ENCODE data around the gene RNF123. TPM values are rescaled to one million over a fixed set of nuclear protein-coding genes. Genes with fewer than 3 reads are reported as not detected.

Gene RNF123
- total and polyA plus RNA-seq, 4 donors: 34.3 to 104 (median 40.2) TPM

- TF ChIP-seq, protein P1, sequence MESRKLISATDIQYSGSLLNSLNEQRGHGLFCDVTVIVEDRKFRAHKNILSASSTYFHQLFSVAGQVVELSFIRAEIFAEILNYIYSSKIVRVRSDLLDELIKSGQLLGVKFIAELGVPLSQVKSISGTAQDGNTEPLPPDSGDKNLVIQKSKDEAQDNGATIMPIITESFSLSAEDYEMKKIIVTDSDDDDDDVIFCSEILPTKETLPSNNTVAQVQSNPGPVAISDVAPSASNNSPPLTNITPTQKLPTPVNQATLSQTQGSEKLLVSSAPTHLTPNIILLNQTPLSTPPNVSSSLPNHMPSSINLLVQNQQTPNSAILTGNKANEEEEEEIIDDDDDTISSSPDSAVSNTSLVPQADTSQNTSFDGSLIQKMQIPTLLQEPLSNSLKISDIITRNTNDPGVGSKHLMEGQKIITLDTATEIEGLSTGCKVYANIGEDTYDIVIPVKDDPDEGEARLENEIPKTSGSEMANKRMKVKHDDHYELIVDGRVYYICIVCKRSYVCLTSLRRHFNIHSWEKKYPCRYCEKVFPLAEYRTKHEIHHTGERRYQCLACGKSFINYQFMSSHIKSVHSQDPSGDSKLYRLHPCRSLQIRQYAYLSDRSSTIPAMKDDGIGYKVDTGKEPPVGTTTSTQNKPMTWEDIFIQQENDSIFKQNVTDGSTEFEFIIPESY (IDR thresholded peaks at IDR 0.05): no peak
- TF ChIP-seq GABPA (IDR thresholded peaks at IDR 0.05 in 1 of 2, conservative IDR thresholded peaks at IDR 0.05 in 1 of 2): no peak
- TF ChIP-seq, protein P2, sequence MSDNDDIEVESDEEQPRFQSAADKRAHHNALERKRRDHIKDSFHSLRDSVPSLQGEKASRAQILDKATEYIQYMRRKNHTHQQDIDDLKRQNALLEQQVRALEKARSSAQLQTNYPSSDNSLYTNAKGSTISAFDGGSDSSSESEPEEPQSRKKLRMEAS (IDR thresholded peaks at IDR 0.05): no peak
- TF ChIP-seq HNF4A (conservative IDR thresholded peaks at IDR 0.05): no peak
- TF ChIP-seq, protein P3, sequence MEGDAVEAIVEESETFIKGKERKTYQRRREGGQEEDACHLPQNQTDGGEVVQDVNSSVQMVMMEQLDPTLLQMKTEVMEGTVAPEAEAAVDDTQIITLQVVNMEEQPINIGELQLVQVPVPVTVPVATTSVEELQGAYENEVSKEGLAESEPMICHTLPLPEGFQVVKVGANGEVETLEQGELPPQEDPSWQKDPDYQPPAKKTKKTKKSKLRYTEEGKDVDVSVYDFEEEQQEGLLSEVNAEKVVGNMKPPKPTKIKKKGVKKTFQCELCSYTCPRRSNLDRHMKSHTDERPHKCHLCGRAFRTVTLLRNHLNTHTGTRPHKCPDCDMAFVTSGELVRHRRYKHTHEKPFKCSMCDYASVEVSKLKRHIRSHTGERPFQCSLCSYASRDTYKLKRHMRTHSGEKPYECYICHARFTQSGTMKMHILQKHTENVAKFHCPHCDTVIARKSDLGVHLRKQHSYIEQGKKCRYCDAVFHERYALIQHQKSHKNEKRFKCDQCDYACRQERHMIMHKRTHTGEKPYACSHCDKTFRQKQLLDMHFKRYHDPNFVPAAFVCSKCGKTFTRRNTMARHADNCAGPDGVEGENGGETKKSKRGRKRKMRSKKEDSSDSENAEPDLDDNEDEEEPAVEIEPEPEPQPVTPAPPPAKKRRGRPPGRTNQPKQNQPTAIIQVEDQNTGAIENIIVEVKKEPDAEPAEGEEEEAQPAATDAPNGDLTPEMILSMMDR (IDR thresholded peaks at IDR 0.05; ENCODE audit: low read depth, low read length, missing input control): no peak
Observed at GRCh38 chr3:49700014-49700413, 10.7 kb downstream of the RNF123 start (continued).

DNA sequence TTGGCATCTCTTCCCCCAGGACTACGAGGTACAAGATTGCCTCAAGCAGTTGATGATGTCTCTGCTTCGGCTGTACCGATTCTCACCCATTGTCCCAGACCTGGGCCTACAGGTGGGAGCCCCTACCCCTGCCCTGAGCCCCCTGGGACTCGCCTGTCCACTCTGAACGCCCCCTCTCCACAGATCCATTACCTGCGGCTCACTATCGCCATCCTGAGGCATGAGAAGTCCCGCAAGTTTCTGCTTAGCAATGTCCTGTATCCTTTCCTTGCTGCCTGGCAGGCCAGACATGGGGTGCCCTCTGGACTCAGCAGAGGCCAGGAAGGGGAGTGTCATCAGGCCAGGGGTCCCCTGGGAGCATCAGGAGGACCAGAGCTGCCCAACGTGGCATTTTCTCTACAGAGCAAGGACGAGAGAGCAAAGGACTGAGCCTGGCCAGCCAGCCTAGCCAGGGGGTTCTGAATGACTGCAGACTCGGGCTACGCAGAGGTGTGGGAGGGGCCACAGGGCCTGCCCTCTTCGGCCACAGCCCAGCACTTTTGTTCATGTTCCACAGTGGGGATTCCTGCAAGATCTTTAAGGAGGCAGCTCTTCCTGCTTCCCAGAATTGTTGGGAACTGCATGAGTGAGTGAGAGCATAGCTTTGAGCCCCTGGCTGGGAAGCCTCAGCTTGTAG lies 11.2 kb downstream of the RNF123 start:
- H3K27ac ChIP-seq (ENCODE audit: low read depth in 1 of 2, low read length in 2 of 2): no peak overlapping the region
- H3K9me3 ChIP-seq (ENCODE audit: control insufficient read depth in 4 of 4, low read length in 3 of 4): no peaks in the 10 kb centered on the region
- 85% methylated on average over 13 of the region's 13 CpGs for WGBS
- TF ChIP-seq FOXA1 (IDR thresholded peaks at IDR 0.05) (no peak), HNF4A (conservative IDR thresholded peaks at IDR 0.05) (no peak), HNF4G (IDR thresholded peaks at IDR 0.05) (no peak), RXRA (IDR thresholded peaks at IDR 0.05) (no peak), REST (IDR thresholded peaks at IDR 0.05) (no peak), RAD21 (IDR thresholded peaks at IDR 0.05) (no peak), SP1 (IDR thresholded peaks at IDR 0.05) (no peak)
- TF ChIP-seq, protein P4, sequence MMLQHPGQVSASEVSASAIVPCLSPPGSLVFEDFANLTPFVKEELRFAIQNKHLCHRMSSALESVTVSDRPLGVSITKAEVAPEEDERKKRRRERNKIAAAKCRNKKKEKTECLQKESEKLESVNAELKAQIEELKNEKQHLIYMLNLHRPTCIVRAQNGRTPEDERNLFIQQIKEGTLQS (IDR thresholded peaks at IDR 0.05): no peak
- TF ChIP-seq, protein P1 (IDR thresholded peaks at IDR 0.05): no peak
- H3K4me3 ChIP-seq (ENCODE audit: low read depth in 1 of 3, low read length in 3 of 3): no peak overlapping the region
- no peak for DNase-seq (ENCODE audit: low spot score)
- no peak overlapping the region for H3K9ac ChIP-seq (ENCODE audit: low read depth in 1 of 2, low read length in 2 of 2)
- peaks cover 34 to 76% (median 41%) of the 10 kb centered on the region in 4 donors for H3K36me3 ChIP-seq (ENCODE audit: control insufficient read depth in 4 of 4, insufficient read depth in 3 of 4, low read depth in 1 of 4, low read length in 3 of 4)
- no peaks in the 10 kb centered on the region for H3K27me3 ChIP-seq (ENCODE audit: control insufficient read depth in 4 of 4, insufficient read depth in 4 of 4, low read length in 3 of 4)
- H3K4me1 ChIP-seq (ENCODE audit: control insufficient read depth in 4 of 4, insufficient read depth in 4 of 4, low read length in 3 of 4): no peaks in the 10 kb centered on the region
